ENCODE results near the gene CERK.

- no peak for TF ChIP-seq ZNF660 (tag by site-specific recombination; IDR thresholded peaks at IDR 0.05)
- TF ChIP-seq ZNF830 (tag by site-specific recombination; IDR thresholded peaks at IDR 0.05; ENCODE audit: low read depth), result no peak
- no peak for TF ChIP-seq ZBTB7A (tag by site-specific recombination; IDR thresholded peaks at IDR 0.05; ENCODE audit: low read depth)
- TF ChIP-seq KLF7 (tag by site-specific recombination; IDR thresholded peaks at IDR 0.05; ENCODE audit: borderline replicate concordance), result no peak
- TF ChIP-seq MEIS1 (CRISPR knock-in tag; IDR thresholded peaks at IDR 0.05; ENCODE audit: borderline replicate concordance), result no peak
Measured at GRCh38 chr22:46641811-46642266, 96.2 kb downstream of the CERK start.

Measured in HEK293 (cell line).